Liver (tissue), 9 donors: Measurements from ENCODE around the gene GLT6D1. TPM values are rescaled to one million over a fixed set of nuclear protein-coding genes. Genes with fewer than 3 reads are reported as not detected.

Experiments used
- DNase-seq: peaks from one replicate; pipeline ENCODE4 v3.0.0-alpha.2; 2017; ENCODE audit warnings: low spot score
- H3K27ac ChIP-seq, 2 donors: one replicate each; pipeline ENCODE4 v1.7.0; 2013; ENCODE audit warnings: inconsistent platforms in 2 of 2, low read length in 2 of 2, control low read depth in 1 of 2, low read depth in 1 of 2, mild to moderate bottlenecking in 1 of 2
- H3K27me3 ChIP-seq, 4 donors: one replicate each; pipeline versions ENCODE4 v1.6.1 to v1.7.0; 2013; ENCODE audit warnings: low read length in 3 of 4, inconsistent platforms in 1 of 4, mild to moderate bottlenecking in 1 of 4, moderate library complexity in 1 of 4; ENCODE audit not compliant: control insufficient read depth in 4 of 4, insufficient read depth in 4 of 4
- H3K36me3 ChIP-seq, 4 donors: one replicate each; pipeline versions ENCODE4 v1.6.1 to v1.7.0; 2013; ENCODE audit warnings: low read length in 3 of 4, mild to moderate bottlenecking in 3 of 4, low read depth in 1 of 4, moderate library complexity in 1 of 4; ENCODE audit not compliant: control insufficient read depth in 4 of 4, insufficient read depth in 3 of 4
- H3K4me1 ChIP-seq, 4 donors: one replicate each; pipeline versions ENCODE4 v1.6.1 to v1.7.0; 2013; ENCODE audit warnings: low read length in 3 of 4, mild to moderate bottlenecking in 3 of 4, moderate library complexity in 1 of 4; ENCODE audit not compliant: control insufficient read depth in 4 of 4, insufficient read depth in 4 of 4
- H3K4me3 ChIP-seq, 3 donors: one replicate each; pipeline versions ENCODE4 v1.6.1 to v1.7.0; 2013; ENCODE audit warnings: low read length in 3 of 3, control low read depth in 1 of 3, low read depth in 1 of 3, mild to moderate bottlenecking in 1 of 3
- H3K9ac ChIP-seq, 2 donors: one replicate each; pipeline ENCODE4 v1.7.0; 2013; ENCODE audit warnings: low read length in 2 of 2, mild to moderate bottlenecking in 2 of 2, moderate library complexity in 2 of 2, control low read depth in 1 of 2, low read depth in 1 of 2
- H3K9me3 ChIP-seq, 4 donors: one replicate each; pipeline versions ENCODE4 v1.6.1 to v1.7.0; 2013; ENCODE audit warnings: low read length in 3 of 4; ENCODE audit not compliant: control insufficient read depth in 4 of 4
- ATF3 ChIP-seq: IDR thresholded peaks from 2 replicates; pipeline ENCODE4 v1.6.1; 2016; ENCODE audit warnings: antibody characterized with exemption
- CTCF ChIP-seq: fragments of 150-350 bp; IDR thresholded peaks from 2 replicates; pipeline ENCODE4 v1.5.1; 2017; ENCODE audit warnings: improper control_type of control experiment, low read depth, low read length; ENCODE audit not compliant: missing input control
- FOXA1 ChIP-seq: IDR thresholded peaks from 2 replicates; pipeline ENCODE4 v1.6.1; 2016; ENCODE audit warnings: antibody characterized with exemption
- FOXA2 ChIP-seq: IDR thresholded peaks from 2 replicates; pipeline ENCODE4 v1.6.1; 2016; ENCODE audit warnings: antibody characterized with exemption
- GABPA ChIP-seq, 2 donors: IDR thresholded peaks in 1 of 2; conservative IDR thresholded peaks in 1 of 2; 2 replicates each; pipeline ENCODE4 v1.6.1; 2016; ENCODE audit warnings: antibody characterized with exemption in 2 of 2, mild to moderate bottlenecking in 1 of 2, moderate library complexity in 1 of 2
- HNF4A ChIP-seq, 2 donors: conservative IDR thresholded peaks; 2 replicates each; pipeline ENCODE4 v1.6.1; 2016; ENCODE audit warnings: antibody characterized with exemption in 2 of 2, mild to moderate bottlenecking in 2 of 2
- JUND ChIP-seq, 2 donors: IDR thresholded peaks; 2 replicates each; pipeline ENCODE4 v1.6.1; 2016; ENCODE audit warnings: antibody characterized with exemption in 2 of 2
- RAD21 ChIP-seq, 2 donors: IDR thresholded peaks; 2 replicates each; pipeline ENCODE4 v1.6.1; 2016; ENCODE audit warnings: antibody characterized with exemption in 2 of 2, mild to moderate bottlenecking in 2 of 2
- RXRA ChIP-seq, 2 donors: IDR thresholded peaks; 2 replicates each; pipeline ENCODE4 v1.6.1; 2017 to 2018; ENCODE audit warnings: antibody characterized with exemption in 2 of 2, mild to moderate bottlenecking in 1 of 2
- SP1 ChIP-seq: IDR thresholded peaks from 2 replicates; pipeline ENCODE4 v1.6.1; 2018; ENCODE audit warnings: antibody characterized with exemption, mild to moderate bottlenecking
- TAF1 ChIP-seq: conservative IDR thresholded peaks from 2 replicates; pipeline ENCODE4 v1.6.1; 2016; ENCODE audit warnings: antibody characterized with exemption, mild to moderate bottlenecking
- YY1 ChIP-seq: IDR thresholded peaks from 2 replicates; pipeline ENCODE4 v1.6.1; 2016; ENCODE audit warnings: antibody characterized with exemption, mild to moderate bottlenecking
- WGBS: extraction: QIAGEN DNeasy Blood & Tissue Kit; methylation state at CpG from one replicate; pipeline ENCODE4 v1.1.7; 2013; 5-methylcytosine and 5-hydroxymethylcytosine counted together
- polyA plus RNA-seq, 2 donors: library from polyadenylated mRNA; stranded (reverse) in 1 of 2; unstranded in 1 of 2; fragments of 200-250 nt in 1 of 2; fragments of >200 nt in 1 of 2; fragmentation: Nextera tagmentation in 1 of 2; extraction: Ambion mirVana in 1 of 2; gene quantifications; one replicate each; pipeline versions ENCODE4 v1.2.1 to v1.2.3, GENCODE V29; 2013 to 2015
- total RNA-seq, 2 donors: library from RNA; depleted of rRNA; stranded (reverse); fragments of >200 nt; gene quantifications; one replicate each; pipeline ENCODE4 v1.2.3, GENCODE V29; 2014
- TF ChIP-seq, protein P1 (sequence below): IDR thresholded peaks from 2 replicates; pipeline ENCODE4 v1.6.1; 2016; ENCODE audit warnings: antibody characterized with exemption
- TF ChIP-seq, protein P2 (sequence below): IDR thresholded peaks from 2 replicates; pipeline ENCODE4 v1.6.1; 2016; ENCODE audit warnings: antibody characterized with exemption
- TF ChIP-seq, protein P3 (sequence below): IDR thresholded peaks from 2 replicates; pipeline ENCODE4 v1.6.1; 2016; ENCODE audit warnings: antibody characterized with exemption, mild to moderate bottlenecking
- donor health status: healthy.
- donor health status: healthy.
- donor health status: healthy.
- donor health status: healthy.
- donor health status: healthy.

GLT6D1 gene
- total and polyA plus RNA-seq, 4 donors = not detected

DNA sequence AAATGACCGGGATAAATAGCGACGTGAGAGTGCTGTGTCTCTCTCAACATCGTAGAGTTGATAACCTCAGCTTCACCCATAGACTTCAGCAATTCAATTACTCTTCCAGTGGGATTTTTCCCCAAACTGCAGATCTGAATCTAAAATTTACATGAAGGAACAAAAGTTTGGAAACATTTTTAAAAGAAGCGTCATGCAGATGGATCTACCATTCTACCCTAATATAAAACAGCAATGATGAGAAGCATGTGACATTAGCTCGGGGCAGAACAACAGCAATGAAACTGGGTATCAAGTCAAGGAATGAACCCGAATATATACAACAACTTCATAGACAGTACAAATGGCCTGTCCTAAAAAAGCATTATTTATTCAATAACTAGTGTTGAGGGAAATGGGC, 18.8 kb downstream of the GLT6D1 start:
- Histone ChIP-seq H3K9ac (no peak overlapping the region), H3K36me3 (no peaks in the 10 kb centered on the region), H3K9me3 (no peaks in the 10 kb centered on the region), H3K27ac (no peak overlapping the region), H3K27me3 (no peaks in the 10 kb centered on the region), H3K4me3 (no peak overlapping the region), H3K4me1 (no peaks in the 10 kb centered on the region)
- TF ChIP-seq CTCF (no peak), ATF3 (no peak), HNF4A (conservative IDR thresholded peaks at IDR 0.05) (no peak), JUND (IDR thresholded peaks at IDR 0.05) (no peak), GABPA (IDR thresholded peaks at IDR 0.05 in 1 of 2, conservative IDR thresholded peaks at IDR 0.05 in 1 of 2) (no peak), SP1 (no peak), YY1 (no peak), FOXA1 (no peak)
- TF ChIP-seq, protein P1, sequence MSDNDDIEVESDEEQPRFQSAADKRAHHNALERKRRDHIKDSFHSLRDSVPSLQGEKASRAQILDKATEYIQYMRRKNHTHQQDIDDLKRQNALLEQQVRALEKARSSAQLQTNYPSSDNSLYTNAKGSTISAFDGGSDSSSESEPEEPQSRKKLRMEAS = no peak
- TF ChIP-seq, protein P2, sequence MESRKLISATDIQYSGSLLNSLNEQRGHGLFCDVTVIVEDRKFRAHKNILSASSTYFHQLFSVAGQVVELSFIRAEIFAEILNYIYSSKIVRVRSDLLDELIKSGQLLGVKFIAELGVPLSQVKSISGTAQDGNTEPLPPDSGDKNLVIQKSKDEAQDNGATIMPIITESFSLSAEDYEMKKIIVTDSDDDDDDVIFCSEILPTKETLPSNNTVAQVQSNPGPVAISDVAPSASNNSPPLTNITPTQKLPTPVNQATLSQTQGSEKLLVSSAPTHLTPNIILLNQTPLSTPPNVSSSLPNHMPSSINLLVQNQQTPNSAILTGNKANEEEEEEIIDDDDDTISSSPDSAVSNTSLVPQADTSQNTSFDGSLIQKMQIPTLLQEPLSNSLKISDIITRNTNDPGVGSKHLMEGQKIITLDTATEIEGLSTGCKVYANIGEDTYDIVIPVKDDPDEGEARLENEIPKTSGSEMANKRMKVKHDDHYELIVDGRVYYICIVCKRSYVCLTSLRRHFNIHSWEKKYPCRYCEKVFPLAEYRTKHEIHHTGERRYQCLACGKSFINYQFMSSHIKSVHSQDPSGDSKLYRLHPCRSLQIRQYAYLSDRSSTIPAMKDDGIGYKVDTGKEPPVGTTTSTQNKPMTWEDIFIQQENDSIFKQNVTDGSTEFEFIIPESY = no peak
- TF ChIP-seq, protein P3, sequence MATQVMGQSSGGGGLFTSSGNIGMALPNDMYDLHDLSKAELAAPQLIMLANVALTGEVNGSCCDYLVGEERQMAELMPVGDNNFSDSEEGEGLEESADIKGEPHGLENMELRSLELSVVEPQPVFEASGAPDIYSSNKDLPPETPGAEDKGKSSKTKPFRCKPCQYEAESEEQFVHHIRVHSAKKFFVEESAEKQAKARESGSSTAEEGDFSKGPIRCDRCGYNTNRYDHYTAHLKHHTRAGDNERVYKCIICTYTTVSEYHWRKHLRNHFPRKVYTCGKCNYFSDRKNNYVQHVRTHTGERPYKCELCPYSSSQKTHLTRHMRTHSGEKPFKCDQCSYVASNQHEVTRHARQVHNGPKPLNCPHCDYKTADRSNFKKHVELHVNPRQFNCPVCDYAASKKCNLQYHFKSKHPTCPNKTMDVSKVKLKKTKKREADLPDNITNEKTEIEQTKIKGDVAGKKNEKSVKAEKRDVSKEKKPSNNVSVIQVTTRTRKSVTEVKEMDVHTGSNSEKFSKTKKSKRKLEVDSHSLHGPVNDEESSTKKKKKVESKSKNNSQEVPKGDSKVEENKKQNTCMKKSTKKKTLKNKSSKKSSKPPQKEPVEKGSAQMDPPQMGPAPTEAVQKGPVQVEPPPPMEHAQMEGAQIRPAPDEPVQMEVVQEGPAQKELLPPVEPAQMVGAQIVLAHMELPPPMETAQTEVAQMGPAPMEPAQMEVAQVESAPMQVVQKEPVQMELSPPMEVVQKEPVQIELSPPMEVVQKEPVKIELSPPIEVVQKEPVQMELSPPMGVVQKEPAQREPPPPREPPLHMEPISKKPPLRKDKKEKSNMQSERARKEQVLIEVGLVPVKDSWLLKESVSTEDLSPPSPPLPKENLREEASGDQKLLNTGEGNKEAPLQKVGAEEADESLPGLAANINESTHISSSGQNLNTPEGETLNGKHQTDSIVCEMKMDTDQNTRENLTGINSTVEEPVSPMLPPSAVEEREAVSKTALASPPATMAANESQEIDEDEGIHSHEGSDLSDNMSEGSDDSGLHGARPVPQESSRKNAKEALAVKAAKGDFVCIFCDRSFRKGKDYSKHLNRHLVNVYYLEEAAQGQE = no peak
- no peak for DNase-seq
- WGBS = 73% methylated on average over 7 of the region's 7 CpGs

DNA sequence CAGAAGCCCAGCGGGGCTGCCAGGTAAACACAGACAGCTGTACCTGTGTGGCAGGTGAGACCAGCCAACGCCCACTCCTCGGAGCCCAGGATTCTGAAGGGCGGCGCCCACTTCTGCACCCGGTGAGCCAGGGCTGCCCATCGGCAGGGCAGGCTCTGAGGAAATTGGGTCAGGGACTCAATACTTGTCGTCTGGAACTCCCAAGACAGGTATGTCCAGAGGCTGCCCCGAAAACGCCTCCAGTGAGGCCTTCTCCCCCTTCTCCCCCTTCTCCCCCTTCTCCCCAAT, 19.8 kb downstream of the GLT6D1 start:
- H3K27ac ChIP-seq = no peak overlapping the region
- WGBS = 69% methylated on average over 10 of the region's 10 CpGs
- H3K9me3 ChIP-seq = no peaks in the 10 kb centered on the region
- no peaks in the 10 kb centered on the region for H3K36me3 ChIP-seq
- no peaks in the 10 kb centered on the region for H3K27me3 ChIP-seq
- no peaks in the 10 kb centered on the region for H3K4me1 ChIP-seq
- no peak for DNase-seq
- H3K9ac ChIP-seq = no peak overlapping the region
- H3K4me3 ChIP-seq = no peak overlapping the region
- TF ChIP-seq TAF1 = no peak
- TF ChIP-seq CTCF = no peak
- no peak for TF ChIP-seq FOXA2
- no peak for TF ChIP-seq GABPA (IDR thresholded peaks at IDR 0.05 in 1 of 2, conservative IDR thresholded peaks at IDR 0.05 in 1 of 2)
- no peak for TF ChIP-seq RAD21 (IDR thresholded peaks at IDR 0.05)
- TF ChIP-seq, protein P3 = no peak
- no peak for TF ChIP-seq RXRA (IDR thresholded peaks at IDR 0.05)
- TF ChIP-seq ATF3 = no peak
- TF ChIP-seq, protein P2 = no peak
